Gastroesophageal sphincter (tissue), 3 donors: Measurements from ENCODE around the gene IGSF1.

ENCODE experiments used
- CTCF ChIP-seq, 4 experiments: fragments of 200-600 bp in 2 of 4; fragments of 450-650 bp in 2 of 4; sonication (generic) in 1 of 4; IDR thresholded peaks; one replicate each; pipeline ENCODE4 v1.5.1; 2017 to 2019; ENCODE audit warnings: antibody characterized with exemption in 4 of 4, mild to moderate bottlenecking in 2 of 4, moderate library complexity in 2 of 4
- EP300 ChIP-seq: sonication (generic); formaldehyde crosslinking; IDR thresholded peaks from one replicate; pipeline ENCODE4 v1.6.1; 2017; ENCODE audit warnings: antibody characterized with exemption, mild to moderate bottlenecking
- POLR2A ChIP-seq, 2 donors: fragments of 450-650 bp; IDR thresholded peaks; one replicate each; pipeline ENCODE4 v1.6.1; 2017; ENCODE audit warnings: antibody characterized with exemption in 2 of 2, mild to moderate bottlenecking in 2 of 2, moderate library complexity in 1 of 2

GRCh38 chrX:131332331-131332730, 43.2 kb upstream of the IGSF1 start:
- TF ChIP-seq EP300 (no peak), CTCF (IDR thresholded peaks at IDR 0.05) (no peak), POLR2A (IDR thresholded peaks at IDR 0.05) (no peak)
